ENCODE measurements around the gene SPATA2L. TPM values are rescaled to one million over a fixed set of nuclear protein-coding genes. Genes with fewer than 3 reads are reported as not detected.

SPATA2L gene
- polyA plus RNA-seq, 4 donors = 9.2 to 42.7 (median 24.9) TPM

GRCh38 chr16:89741342-89742014 lies 40.0 kb upstream of the SPATA2L start:
- DNase-seq = no peak
- Histone ChIP-seq H3K27me3 (ENCODE audit: control insufficient read depth in 3 of 3, insufficient read depth in 3 of 3, low read length in 3 of 3) (no peaks in the 10 kb centered on the region), H3K36me3 (ENCODE audit: control insufficient read depth in 3 of 3, insufficient read depth in 2 of 3, low read depth in 1 of 3, low read length in 3 of 3) (peaks cover 16 to 92% (median 25%) of the 10 kb centered on the region in 3 donors), H3K4me3 (ENCODE audit: low read depth in 1 of 3, low read length in 3 of 3) (no peak overlapping the region), H3K27ac (ENCODE audit: low read depth in 1 of 3, low read length in 2 of 3) (no peak overlapping the region), H3K9me3 (ENCODE audit: control insufficient read depth in 2 of 2, insufficient read depth in 1 of 2, low read depth in 1 of 2, low read length in 1 of 2) (no peaks in the 10 kb centered on the region), H3K4me1 (ENCODE audit: control insufficient read depth in 3 of 3, insufficient read depth in 2 of 3, low read depth in 1 of 3, low read length in 2 of 3) (no peaks in the 10 kb centered on the region)
- WGBS, 3 donors = 84 to 92% (median 85%) methylated on average over 11 of the region's 11 CpGs
- FAIRE-seq = no peak

GRCh38 chr16:89739383-89739782 lies 37.9 kb upstream of the SPATA2L start:
- no peak for FAIRE-seq
- DNase-seq = no peak
- Histone ChIP-seq H3K27ac (ENCODE audit: low read depth in 1 of 3, low read length in 2 of 3) (no peak overlapping the region), H3K36me3 (ENCODE audit: control insufficient read depth in 3 of 3, insufficient read depth in 2 of 3, low read depth in 1 of 3, low read length in 3 of 3) (peaks cover 19 to 94% (median 28%) of the 10 kb centered on the region in 3 donors), H3K4me1 (ENCODE audit: control insufficient read depth in 3 of 3, insufficient read depth in 2 of 3, low read depth in 1 of 3, low read length in 2 of 3) (no peaks in the 10 kb centered on the region), H3K27me3 (ENCODE audit: control insufficient read depth in 3 of 3, insufficient read depth in 3 of 3, low read length in 3 of 3) (no peaks in the 10 kb centered on the region), H3K4me3 (ENCODE audit: low read depth in 1 of 3, low read length in 3 of 3) (no peak overlapping the region), H3K9me3 (ENCODE audit: control insufficient read depth in 2 of 2, insufficient read depth in 1 of 2, low read depth in 1 of 2, low read length in 1 of 2) (no peaks in the 10 kb centered on the region)
- WGBS, 3 donors = 82 to 88% (median 84%) methylated on average over 9 of the region's 9 CpGs

GRCh38 chr16:89738538-89739317 lies 37.2 kb upstream of the SPATA2L start:
- H3K4me1 ChIP-seq (ENCODE audit: control insufficient read depth in 3 of 3, insufficient read depth in 2 of 3, low read depth in 1 of 3, low read length in 2 of 3) = no peaks in the 10 kb centered on the region
- H3K36me3 ChIP-seq (ENCODE audit: control insufficient read depth in 3 of 3, insufficient read depth in 2 of 3, low read depth in 1 of 3, low read length in 3 of 3) = peaks cover 19 to 95% (median 30%) of the 10 kb centered on the region in 3 donors
- FAIRE-seq (no peak), DNase-seq (no peak)
- WGBS, 3 donors = 69 to 81% (median 71%) methylated on average over 20 of the region's 20 CpGs
- no peak overlapping the region for H3K27ac ChIP-seq (ENCODE audit: low read depth in 1 of 3, low read length in 2 of 3)
- no peak overlapping the region for H3K4me3 ChIP-seq (ENCODE audit: low read depth in 1 of 3, low read length in 3 of 3)
- H3K27me3 ChIP-seq (ENCODE audit: control insufficient read depth in 3 of 3, insufficient read depth in 3 of 3, low read length in 3 of 3) = no peaks in the 10 kb centered on the region
- no peaks in the 10 kb centered on the region for H3K9me3 ChIP-seq (ENCODE audit: control insufficient read depth in 2 of 2, insufficient read depth in 1 of 2, low read depth in 1 of 2, low read length in 1 of 2)

GRCh38 chr16:89738072-89738377 lies 36.5 kb upstream of the SPATA2L start:
- H3K4me1 ChIP-seq (ENCODE audit: control insufficient read depth in 3 of 3, insufficient read depth in 2 of 3, low read depth in 1 of 3, low read length in 2 of 3) = no peaks in the 10 kb centered on the region
- WGBS, 3 donors = 88 to 95% (median 90%) methylated on average over 14 of the region's 14 CpGs
- H3K9me3 ChIP-seq (ENCODE audit: control insufficient read depth in 2 of 2, insufficient read depth in 1 of 2, low read depth in 1 of 2, low read length in 1 of 2) = no peaks in the 10 kb centered on the region
- H3K4me3 ChIP-seq (ENCODE audit: low read depth in 1 of 3, low read length in 3 of 3) = no peak overlapping the region
- FAIRE-seq (no peak), DNase-seq (no peak)
- H3K27ac ChIP-seq (ENCODE audit: low read depth in 1 of 3, low read length in 2 of 3) = no peak overlapping the region
- H3K27me3 ChIP-seq (ENCODE audit: control insufficient read depth in 3 of 3, insufficient read depth in 3 of 3, low read length in 3 of 3) = no peaks in the 10 kb centered on the region
- peaks cover 19 to 97% (median 32%) of the 10 kb centered on the region in 3 donors for H3K36me3 ChIP-seq (ENCODE audit: control insufficient read depth in 3 of 3, insufficient read depth in 2 of 3, low read depth in 1 of 3, low read length in 3 of 3)

GRCh38 chr16:89737341-89738071 lies 36.0 kb upstream of the SPATA2L start:
- WGBS, 3 donors = 78 to 90% (median 84%) methylated on average over 20 of the region's 20 CpGs
- H3K27ac ChIP-seq (ENCODE audit: low read depth in 1 of 3, low read length in 2 of 3) = no peak overlapping the region
- H3K4me1 ChIP-seq (ENCODE audit: control insufficient read depth in 3 of 3, insufficient read depth in 2 of 3, low read depth in 1 of 3, low read length in 2 of 3) = no peaks in the 10 kb centered on the region
- H3K27me3 ChIP-seq (ENCODE audit: control insufficient read depth in 3 of 3, insufficient read depth in 3 of 3, low read length in 3 of 3) = no peaks in the 10 kb centered on the region
- peak in 1 of 2 donors; percentile 36 for DNase-seq
- peaks cover 22 to 98% (median 33%) of the 10 kb centered on the region in 3 donors for H3K36me3 ChIP-seq (ENCODE audit: control insufficient read depth in 3 of 3, insufficient read depth in 2 of 3, low read depth in 1 of 3, low read length in 3 of 3)
- no peaks in the 10 kb centered on the region for H3K9me3 ChIP-seq (ENCODE audit: control insufficient read depth in 2 of 2, insufficient read depth in 1 of 2, low read depth in 1 of 2, low read length in 1 of 2)
- no peak overlapping the region for H3K4me3 ChIP-seq (ENCODE audit: low read depth in 1 of 3, low read length in 3 of 3)
- no peak for FAIRE-seq

- Histone ChIP-seq H3K9me3 (ENCODE audit: control insufficient read depth in 2 of 2, insufficient read depth in 1 of 2, low read depth in 1 of 2, low read length in 1 of 2) (no peaks in the 10 kb centered on the region), H3K4me3 (ENCODE audit: low read depth in 1 of 3, low read length in 3 of 3) (no peak overlapping the region), H3K4me1 (ENCODE audit: control insufficient read depth in 3 of 3, insufficient read depth in 2 of 3, low read depth in 1 of 3, low read length in 2 of 3) (no peaks in the 10 kb centered on the region), H3K36me3 (ENCODE audit: control insufficient read depth in 3 of 3, insufficient read depth in 2 of 3, low read depth in 1 of 3, low read length in 3 of 3) (peaks cover 22 to 98% (median 39%) of the 10 kb centered on the region in 3 donors), H3K27ac (ENCODE audit: low read depth in 1 of 3, low read length in 2 of 3) (no peak overlapping the region), H3K27me3 (ENCODE audit: control insufficient read depth in 3 of 3, insufficient read depth in 3 of 3, low read length in 3 of 3) (no peaks in the 10 kb centered on the region)
- DNase-seq (no peak), FAIRE-seq (no peak)
- WGBS, 3 donors = 97 to 100% (median 98%) methylated on average over 2 to 3 of the region's 3 CpGs
Observed at GRCh38 chr16:89736554-89736953, 35.0 kb upstream of the SPATA2L start.

GRCh38 chr16:89733792-89734191 lies 32.3 kb upstream of the SPATA2L start:
- Histone ChIP-seq H3K36me3 (ENCODE audit: control insufficient read depth in 3 of 3, insufficient read depth in 2 of 3, low read depth in 1 of 3, low read length in 3 of 3) (peaks cover 21 to 100% (median 45%) of the 10 kb centered on the region in 3 donors), H3K9me3 (ENCODE audit: control insufficient read depth in 2 of 2, insufficient read depth in 1 of 2, low read depth in 1 of 2, low read length in 1 of 2) (no peaks in the 10 kb centered on the region), H3K27me3 (ENCODE audit: control insufficient read depth in 3 of 3, insufficient read depth in 3 of 3, low read length in 3 of 3) (no peaks in the 10 kb centered on the region), H3K4me3 (ENCODE audit: low read depth in 1 of 3, low read length in 3 of 3) (no peak overlapping the region), H3K4me1 (ENCODE audit: control insufficient read depth in 3 of 3, insufficient read depth in 2 of 3, low read depth in 1 of 3, low read length in 2 of 3) (no peaks in the 10 kb centered on the region), H3K27ac (ENCODE audit: low read depth in 1 of 3, low read length in 2 of 3) (no peak overlapping the region)
- WGBS, 3 donors = 92 to 93% (median 92%) methylated on average over 21 of the region's 21 CpGs
- no peak for FAIRE-seq
- DNase-seq = no peak

- Histone ChIP-seq H3K27ac (ENCODE audit: low read depth in 1 of 3, low read length in 2 of 3) (no peak overlapping the region), H3K4me3 (ENCODE audit: low read depth in 1 of 3, low read length in 3 of 3) (no peak overlapping the region), H3K36me3 (ENCODE audit: control insufficient read depth in 3 of 3, insufficient read depth in 2 of 3, low read depth in 1 of 3, low read length in 3 of 3) (peaks cover 18 to 100% (median 42%) of the 10 kb centered on the region in 3 donors), H3K9me3 (ENCODE audit: control insufficient read depth in 2 of 2, insufficient read depth in 1 of 2, low read depth in 1 of 2, low read length in 1 of 2) (no peaks in the 10 kb centered on the region), H3K4me1 (ENCODE audit: control insufficient read depth in 3 of 3, insufficient read depth in 2 of 3, low read depth in 1 of 3, low read length in 2 of 3) (no peaks in the 10 kb centered on the region), H3K27me3 (ENCODE audit: control insufficient read depth in 3 of 3, insufficient read depth in 3 of 3, low read length in 3 of 3) (no peaks in the 10 kb centered on the region)
- DNase-seq (no peak), FAIRE-seq (no peak)
- WGBS, 3 donors = 86 to 89% (median 88%) methylated on average over 17 of the region's 17 CpGs
Observed at GRCh38 chr16:89733322-89733721, 31.8 kb upstream of the SPATA2L start.

Data from small intestine (tissue), 7 donors.